CD4-positive, alpha-beta T cell treated with Interleukin-6 for 4 hours (primary cell): ENCODE results near the gene ADAM8.
"Not testable (repeated sequence)": the region's sequence is repeated elsewhere in the genome, so short reads cannot be mapped to it uniquely, and the experiment has no call there.

Source experiments
- DNase-seq: peaks from one replicate; pipeline ENCODE4 v3.0.0-alpha.2; 2020; ENCODE audit warnings: mixed read lengths

The ADAM8 gene

DNA sequence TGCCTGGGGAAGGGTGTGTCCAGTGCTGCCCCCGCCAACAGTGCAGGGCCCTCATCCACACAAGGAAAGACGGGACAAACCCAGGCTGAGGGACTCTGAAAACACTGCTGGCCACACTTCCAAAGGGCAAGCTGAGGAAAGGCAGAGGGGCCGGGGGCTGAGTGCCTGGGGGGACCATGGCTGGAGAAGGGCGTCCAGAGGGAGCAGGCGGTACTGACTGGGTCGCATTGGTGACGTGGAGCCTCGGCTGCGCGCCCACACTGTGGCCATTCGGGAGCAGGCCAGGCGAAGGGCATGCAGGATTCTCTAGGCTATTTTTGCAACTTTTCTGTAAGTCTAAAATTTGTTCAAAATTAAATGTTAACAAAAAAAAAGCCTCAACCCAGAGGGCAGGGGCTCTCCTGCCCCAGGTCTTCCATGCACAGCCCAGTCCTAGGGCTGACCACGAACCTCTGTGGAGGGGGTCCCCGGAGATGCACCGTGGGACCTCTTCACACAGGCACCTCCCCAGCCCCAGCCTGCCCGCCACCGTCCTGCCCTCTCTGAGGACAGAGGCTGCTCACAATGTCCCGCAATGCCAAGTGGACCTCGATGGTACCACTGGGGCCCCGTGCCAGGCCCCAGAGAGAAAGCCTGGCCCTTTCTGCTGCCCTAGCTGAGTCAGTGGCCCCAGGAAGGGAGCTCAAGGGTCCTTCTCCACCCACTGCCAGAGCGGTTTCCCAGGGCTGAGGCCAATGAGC, 10.4 kb downstream of the ADAM8 start:
- DNase-seq, result no peak

DNA sequence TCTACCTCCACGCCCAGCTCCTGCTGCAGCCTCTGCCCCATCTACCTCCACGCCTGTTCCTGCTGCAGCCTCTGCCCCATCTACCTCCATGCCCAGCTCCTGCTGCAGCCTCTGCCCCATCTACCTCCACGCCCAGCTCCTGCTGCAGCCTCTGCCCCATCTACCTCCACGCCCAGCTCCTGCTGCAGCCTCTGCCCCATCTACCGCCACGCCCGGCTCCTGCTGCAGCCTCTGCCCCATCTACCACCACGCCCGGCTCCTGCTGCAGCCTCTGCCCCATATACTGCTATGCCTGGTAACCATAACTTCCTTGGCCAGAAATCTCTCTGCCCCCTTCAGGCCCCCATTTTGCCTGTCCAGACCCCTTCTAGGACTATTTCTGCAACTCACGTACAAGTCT, 11.6 kb downstream of the ADAM8 start:
- DNase-seq, result not testable (repeated sequence)

DNA sequence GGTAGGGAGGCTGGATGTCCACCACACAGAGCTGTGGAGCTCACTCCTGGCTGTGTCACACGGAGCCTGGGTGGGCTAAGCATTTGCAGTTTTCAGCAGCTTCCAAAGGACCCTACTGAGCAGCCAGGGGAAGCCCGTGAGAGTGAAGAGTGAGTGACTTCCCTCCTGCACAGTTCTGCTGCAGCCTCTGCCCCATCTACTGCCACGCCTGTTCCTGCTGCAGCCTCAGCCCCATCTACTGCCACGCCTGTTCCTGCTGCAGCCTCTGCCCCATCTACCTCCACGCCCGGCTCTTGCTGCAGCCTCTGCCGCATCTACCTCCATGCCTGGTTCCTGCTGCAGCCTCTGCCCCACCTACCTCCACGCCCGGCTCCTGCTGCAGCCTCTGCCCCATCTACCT, 12.2 kb downstream of the ADAM8 start:
- peak; percentile 78 for DNase-seq

DNA sequence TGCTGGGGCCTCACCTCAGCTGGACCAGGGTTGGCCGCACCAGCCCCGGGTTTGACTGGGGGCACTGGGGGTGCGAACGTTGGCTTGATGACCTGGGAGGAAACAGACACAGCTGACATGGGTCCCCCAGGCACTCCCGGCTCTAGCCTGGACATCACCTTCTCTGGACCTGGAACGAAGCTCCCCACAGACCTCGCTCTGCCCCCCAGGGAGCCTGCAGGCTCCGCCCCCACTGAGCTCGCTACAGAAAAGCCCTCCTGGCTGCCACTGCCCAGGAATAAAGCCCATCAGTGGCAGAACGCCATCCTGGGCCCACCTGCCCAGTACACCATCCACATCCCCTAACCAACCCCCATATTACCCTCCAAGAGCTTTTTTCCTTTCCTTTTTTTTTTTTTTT, 13.0 kb downstream of the ADAM8 start:
- DNase-seq, result no peak

DNA sequence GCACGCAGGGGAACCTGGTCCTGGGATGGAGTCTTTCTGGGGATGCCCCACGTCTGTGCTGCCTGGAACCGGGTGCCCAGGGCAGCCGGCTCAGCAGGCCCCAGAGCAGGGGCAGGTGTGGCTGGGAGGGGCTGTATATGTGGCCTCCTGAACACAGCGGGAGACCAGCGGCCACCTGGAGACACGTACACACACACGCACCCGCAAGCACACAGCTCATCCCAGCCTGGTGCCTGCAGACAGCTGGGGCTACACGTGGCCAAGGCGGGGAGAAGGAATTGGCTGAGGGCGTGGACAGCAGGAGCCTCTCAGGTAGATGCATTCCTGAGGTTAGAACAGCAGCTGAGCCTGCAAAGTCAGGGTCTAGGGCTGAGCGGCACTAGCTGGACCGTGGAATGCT, 14.0 kb downstream of the ADAM8 start:
- no peak for DNase-seq

DNA sequence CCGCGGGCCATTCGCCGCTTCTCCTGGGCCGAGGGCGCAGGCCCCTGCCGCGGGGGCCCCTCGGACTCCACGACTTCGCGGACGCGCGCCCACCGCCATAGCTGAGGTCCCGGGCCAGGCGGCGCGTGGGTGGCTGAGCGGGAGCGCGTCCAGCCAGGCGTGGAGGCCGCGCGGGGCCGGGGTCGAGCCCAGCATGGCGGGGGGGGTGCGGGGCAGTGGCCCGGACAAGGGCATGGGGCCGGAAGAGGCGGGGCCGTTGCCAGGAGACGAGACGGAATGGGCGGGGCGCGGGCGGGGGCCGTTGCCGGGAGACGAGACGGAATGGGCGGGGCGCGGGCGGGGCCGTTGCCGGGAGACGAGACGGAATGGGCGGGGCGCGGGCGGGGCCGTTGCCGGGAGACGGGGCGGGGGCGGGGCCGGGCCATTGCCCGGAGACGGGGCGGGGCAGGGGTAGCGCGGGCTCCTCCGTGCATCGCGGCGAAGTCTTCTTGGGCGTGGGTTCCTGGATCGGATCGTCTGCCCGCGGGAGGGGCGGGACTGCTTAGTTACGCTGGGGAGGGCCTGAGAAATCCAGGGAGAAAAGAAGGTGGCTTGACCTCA, 14.8 kb downstream of the ADAM8 start:
- DNase-seq, result peak; percentile 85

DNA sequence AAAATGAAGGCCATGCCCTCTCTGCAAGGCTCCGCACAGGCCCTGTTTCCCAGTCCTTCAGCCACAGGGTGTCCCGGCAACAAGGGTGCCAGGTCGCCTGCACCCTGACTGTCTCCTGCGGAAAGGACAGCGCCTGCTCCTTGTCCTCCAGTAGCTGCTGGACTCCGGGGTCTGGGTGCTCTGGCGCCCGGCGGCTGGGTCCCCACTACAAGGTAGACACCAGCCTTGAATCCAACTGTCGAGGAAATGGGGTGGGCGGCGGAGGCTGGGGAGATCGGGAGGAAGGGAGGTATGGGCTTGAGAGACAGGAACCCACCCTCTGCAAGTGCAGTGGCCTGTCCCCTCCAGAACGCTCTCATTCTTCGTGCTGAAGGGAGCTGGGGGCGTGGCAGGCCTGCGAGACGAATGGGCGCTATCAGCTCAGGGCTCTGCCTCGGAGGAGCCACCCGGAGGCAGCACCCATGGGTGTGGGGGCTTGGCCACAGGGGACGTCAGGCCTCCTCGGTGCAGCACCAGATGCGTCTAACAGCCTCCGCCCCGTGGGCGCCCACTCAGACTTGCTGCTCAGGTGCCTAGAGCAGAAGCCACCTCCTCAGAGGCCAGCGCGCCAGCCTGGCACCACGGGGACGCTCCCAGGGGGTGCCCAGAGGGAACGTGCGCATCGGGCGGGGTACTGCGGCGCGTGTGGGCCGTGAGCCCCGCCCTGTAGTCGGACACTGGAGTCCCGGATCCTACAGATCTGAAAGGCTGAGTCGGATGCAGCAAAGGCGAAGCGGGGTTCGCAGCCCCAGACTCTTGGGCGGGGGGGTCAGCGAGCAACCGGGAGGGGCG, 15.6 kb downstream of the ADAM8 start:
- DNase-seq, result peak; percentile 63

DNA sequence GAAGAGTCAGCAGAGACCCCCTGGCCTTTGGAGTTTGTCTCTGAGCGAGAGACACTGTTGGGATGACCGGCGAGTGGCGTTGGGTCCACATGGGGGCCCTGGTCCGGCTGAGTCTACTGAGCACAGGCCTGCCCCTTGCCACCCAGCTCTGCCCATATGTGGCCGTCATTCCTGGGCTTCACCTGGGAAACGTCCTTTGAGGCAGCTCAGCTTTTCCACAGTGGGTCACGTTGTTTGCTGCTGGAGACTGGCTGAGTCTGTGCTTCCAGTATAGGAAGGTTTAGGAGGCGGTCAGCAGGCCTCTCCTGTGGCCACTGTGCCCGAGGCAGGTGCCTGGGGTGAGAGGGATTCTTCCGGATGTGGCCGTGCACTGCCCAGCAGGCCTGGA, 17.1 kb downstream of the ADAM8 start:
- no peak for DNase-seq

DNA sequence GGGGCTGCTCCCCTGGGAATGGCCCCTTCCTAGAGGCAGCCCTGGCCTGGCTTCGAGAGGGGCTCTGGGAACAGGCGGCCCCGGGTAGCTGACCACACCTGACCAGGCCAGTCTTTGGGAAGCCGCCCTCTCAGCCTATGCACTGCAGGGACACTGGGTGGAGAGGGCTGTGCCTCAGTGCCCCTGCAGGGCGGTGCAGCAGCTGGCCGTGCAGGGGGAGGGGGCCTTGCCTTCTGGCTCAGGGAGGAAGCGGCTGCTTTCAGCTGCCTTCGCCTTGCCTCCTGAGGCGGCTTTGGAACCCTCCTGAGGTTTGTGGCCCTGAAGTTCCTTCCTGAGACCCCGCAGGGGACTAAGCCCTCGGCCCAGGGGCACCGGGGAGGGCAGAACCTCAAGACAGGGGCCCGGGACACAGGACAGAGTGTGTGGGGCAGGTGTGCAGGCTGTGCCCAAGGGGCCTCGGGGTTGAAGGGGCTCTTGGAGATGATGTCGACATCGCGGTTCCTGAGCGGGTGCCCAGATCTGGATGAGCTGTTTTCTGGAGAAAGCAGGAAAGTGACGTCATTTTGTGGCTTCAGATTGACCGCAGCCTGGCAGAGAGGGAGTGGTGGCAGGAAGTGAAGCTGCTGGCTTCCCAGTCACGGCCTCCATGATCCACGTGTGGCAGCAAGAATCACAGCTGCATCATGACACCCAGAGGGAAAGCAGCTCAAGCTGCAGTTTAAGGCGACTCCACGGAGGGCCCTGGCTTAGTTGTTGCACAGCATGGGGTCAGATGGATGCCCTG, 17.7 kb downstream of the ADAM8 start:
- DNase-seq, result peak; percentile 91

DNA sequence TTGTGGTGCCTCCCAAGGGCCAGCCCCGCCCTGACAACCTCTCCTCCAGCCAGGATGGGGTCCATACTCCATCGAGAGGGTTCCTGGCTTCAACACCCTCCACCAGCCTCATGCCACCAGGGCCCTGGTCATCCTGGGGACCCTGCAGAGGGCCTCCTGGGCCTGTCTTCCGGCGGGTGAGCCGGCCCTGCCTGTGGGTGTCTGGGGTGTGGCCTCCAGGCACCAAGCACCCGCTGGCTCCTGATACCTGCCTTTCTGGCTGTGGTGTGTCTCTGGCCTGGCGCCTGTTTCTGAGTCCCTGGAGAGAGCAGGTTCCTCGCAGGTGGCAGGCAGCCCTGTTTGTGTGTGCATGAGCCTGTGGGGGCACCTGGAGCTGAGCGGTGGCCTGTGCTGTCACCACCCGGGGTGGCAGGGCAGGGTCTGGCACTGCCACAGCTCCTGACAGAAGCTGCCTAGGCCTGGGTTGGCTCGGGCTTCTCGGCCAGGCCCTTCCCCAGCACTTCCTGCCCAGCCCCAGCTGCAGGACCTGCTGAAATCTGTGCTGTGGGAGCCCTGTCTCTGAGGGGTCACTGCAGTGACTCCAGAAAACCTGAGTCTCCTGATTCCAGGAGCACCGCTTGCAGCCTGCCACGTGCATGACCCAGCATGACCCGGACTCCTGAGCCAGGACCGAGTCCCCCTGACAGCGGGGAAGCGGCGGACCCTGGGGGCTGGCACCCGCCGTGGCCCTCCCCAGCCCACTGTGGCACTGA, 18.4 kb downstream of the ADAM8 start:
- DNase-seq, result peak; percentile 60

DNA sequence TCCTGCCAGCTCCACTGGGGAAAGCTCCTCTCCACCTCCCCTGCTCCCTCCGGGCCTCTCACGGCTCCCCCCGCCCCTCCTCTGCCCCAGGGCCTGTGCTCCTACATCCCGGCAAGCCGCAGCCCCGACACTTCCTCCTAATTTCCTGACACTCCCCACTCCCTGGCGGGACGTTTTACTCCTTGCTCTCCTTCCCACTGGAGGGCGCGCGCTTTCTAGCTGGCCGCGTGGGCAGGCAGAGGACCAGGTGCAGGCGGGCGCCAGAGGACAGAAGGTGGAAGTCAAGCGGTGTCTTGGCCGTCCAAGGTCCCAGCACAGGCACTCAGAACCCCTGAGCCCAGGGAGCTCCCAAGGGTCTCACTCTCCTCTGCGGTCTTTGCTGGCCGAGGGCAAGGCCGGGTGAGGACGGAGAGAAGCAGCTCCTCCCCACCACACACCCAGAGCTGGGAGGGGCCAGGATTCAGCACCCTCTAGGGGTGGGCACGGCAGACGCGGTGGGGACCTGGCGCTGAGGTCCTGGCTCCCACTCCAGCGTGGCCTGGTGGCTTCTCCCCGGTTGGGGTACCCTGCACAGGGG, 19.1 kb downstream of the ADAM8 start:
- peak; percentile 58 for DNase-seq

DNA sequence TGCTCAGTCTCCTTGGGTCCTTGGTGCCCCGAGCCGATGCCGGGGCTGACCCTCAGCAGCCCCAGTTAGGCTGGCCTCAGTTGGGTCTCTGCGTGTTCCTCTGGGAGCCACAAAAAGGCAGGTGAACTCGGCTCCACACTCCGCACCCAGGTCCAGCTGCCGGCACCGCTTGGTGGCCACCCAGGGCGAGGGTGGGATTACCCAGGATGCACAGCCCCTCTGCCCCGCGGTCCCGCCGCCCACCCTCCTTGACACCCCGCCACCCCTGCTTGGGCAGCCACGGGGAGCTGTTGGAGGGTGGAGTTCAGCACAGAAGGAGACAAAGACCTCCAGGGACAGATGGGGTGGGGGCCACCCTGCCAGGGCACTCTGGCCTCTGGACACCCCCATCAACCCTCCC, 21.3 kb downstream of the ADAM8 start:
- no peak for DNase-seq

DNA sequence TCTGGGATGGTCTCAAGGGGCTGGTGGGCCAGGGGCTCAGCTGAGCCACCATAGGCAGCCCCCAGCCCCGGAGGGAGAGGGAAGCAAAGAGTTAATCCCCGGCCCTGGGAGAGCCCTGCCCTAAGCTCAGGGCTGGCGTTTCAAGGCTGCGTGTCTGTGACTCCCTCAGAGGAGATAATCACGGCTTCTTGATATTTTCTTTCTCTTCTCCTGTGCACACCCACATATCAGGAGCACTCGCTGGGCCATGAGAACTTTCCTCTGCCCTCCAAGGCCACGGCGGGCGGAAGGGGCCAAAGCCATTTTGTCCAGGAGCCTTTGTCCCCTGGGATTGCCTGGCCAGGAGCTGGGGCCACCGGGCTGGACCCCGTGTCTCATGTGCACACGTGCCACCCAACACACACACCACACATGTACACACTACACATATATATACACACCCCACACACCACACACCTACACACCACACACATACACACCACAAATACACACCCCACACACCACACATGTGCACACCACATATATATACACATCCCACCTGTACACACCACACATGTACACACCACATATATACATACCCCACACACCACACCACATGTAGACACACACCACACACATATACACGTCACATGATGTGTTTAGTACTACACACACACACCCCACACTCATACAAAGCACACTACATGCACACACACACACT, 22.1 kb downstream of the ADAM8 start:
- no peak for DNase-seq

DNA sequence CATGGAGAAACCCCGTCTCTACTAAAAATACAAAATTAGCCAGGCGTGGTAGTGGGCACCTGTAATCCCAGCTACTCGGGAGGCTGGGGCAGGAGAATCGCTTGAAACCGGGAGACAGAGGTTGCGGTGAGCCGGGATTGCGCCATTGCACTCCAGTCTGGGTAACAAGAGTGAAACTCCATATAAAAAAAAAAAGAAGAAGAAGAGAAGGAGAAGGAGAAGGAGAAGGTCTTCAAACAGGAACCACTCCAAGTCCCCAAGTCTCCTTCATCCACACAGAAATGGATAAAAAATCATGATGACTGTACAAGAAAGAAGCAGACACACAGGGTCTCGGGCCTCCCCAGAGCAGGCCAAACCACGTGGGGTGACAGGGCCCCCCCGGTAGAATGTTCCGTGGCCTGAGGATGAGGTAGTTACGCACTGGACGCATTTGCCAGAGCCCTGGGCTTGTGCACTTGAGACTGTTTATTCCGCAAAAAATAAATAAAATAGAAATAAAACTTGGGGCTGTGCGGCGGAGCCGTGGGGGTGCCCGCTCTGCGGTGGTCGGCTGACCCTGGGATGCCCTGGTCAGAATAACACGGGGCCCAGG, 23.2 kb downstream of the ADAM8 start:
- DNase-seq, result no peak

DNA sequence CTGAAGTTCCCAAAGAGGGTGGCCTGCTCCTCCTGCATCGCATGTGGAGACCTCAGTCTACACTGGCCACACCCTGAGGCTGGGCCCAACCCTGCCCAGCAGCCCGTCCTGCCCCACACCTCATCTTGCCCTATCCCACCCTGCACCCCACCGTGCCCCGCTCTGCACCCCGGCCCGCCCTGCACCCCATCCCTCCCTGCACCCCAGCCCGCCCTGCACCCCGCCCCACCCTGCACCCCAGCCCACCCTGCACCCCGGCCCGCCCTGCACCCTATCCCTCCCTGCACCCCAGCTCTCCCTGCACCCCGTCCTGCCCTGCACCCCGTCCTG, 24.5 kb downstream of the ADAM8 start:
- DNase-seq, result no peak

DNA sequence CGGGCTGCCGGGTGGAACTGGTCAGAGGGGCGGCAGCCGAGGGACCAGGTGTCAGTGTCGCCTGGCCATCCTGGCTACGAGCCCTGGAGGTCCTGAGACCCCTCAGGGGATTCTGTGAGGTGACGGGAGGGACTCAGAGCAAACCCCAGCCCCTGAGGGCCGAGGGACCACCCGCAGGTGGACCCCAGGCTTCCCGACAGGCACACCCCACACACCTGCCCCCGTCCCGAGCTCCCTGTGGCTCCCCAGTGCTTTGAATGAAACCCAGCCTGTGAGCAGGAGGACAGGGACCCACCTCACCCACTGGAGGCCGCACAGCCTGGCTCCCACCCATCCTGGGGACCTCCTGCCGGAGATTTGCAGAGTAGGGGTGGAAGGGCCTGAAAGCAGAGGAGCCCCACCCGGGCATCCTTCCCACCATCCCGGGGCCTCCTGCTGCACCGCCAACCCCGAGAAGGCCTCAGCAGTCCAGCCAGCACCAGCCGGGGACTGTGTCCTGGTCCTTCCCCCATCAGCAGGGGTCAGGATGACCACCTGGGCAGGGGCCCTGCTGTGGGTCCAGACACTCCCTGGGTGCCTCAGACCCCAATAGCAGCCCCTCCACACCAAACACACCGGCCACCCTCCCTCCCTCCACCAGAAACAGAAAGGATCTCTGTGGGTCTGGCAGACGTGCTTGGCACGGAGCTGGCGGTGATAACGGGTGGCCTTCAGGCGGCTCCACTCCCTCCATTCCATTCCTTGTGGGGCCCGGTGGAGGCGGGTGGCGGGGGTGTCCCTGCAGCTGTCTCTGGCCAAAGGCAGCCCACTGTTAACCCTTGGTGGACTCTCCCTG, 25.1 kb downstream of the ADAM8 start:
- no peak for DNase-seq

DNA sequence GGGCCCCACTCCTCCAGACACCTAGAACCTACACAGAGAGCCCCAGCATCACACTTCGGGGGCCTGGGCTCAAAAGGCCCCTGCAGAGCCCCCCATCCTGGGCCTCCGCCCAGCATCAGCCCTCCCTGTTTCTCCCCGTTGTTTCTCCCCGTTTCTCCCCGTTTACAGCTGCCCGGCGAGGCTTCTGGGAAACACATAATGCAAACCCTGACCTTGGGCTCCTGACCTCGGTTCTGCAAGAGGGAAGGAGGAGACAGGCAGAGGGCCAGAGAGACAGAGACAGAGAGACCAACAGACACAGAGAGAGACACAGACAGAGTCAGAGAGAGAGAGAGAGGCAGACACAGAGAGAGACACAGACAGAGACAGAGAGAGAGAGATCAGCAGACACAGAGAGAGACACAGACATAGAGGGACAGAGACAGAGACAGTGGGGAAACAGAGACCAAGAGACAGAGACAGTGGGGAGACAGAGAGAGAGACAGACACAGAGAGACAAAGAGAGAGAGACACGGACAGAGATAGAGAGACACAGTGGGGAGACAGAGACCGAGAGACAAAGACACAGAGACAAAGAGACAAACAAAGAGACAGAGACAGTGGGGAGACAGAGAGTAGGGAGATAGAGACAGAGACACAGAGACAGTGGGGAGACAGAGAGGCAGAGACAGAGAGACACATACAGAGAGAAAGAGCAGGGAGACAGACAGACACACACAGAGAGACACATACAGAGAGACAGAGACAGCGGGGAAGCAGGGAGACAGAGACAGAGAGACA, 26.5 kb downstream of the ADAM8 start:
- DNase-seq, result no peak

DNA sequence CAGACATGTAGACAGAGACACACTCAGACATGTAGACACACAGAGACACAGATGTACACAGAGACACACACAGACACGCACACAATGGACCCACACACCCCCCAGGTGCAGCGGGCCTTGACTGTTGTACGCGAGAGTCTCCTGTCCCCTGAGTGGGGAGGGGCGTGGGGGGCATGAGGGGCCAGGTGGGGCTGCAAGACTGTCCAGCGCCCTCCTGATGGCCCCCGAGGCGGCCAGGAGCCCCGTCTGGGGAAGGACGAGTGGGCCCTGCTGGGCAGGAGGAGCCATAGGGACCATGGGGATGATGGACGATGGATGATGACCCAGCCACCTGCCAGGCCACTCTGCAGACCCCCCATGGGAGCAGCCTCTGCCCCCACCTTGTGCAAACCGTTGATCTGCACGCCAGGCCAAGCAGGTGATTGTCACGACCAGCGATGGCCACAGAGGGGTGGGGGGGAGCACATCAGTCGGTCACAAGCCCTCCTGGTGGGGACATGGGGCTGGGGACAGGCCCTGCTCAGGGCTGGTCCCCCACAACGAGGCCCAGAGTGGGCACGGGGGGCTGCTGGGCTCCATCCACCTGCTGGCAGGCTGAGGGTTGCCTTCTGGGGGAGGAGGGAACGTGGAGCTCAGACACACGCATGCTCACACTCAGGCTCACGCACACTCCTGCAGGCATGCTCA, 27.4 kb downstream of the ADAM8 start:
- DNase-seq, result no peak

DNA sequence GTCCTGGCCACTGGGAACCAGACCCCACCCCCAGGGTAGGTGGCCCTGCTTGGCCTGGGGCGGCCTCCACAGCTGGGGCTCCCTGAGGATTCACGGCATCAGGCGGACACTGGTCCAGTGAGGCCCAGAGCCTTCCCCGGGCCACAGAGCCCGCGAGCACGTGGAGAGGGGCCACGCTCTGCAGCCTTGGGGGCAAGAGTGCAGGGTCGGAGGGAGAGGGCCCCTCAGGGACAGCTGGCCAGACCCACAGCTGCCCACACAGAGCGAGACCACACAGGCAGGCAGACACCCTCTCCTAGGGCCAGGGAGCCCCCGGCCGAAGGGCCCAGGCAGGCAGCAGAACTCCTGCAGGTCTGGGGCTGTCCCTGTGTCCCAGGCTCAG, 28.3 kb downstream of the ADAM8 start:
- no peak for DNase-seq
